Activated CD8-positive, alpha-beta memory T cell treated with anti-CD3 and anti-CD28 coated beads, Interleukin-2, amount 50 U/mL, for 1 hour (primary cell): ENCODE results near the gene NLGN2.
"Not testable (repeated sequence)": the region's sequence is repeated elsewhere in the genome, so short reads cannot be mapped to it uniquely, and the experiment has no call there.

Experiments used
- DNase-seq: peaks from one replicate; pipeline ENCODE4 v3.0.0-alpha.2; 2020; ENCODE audit errors: extremely low read depth

The NLGN2 gene

DNA sequence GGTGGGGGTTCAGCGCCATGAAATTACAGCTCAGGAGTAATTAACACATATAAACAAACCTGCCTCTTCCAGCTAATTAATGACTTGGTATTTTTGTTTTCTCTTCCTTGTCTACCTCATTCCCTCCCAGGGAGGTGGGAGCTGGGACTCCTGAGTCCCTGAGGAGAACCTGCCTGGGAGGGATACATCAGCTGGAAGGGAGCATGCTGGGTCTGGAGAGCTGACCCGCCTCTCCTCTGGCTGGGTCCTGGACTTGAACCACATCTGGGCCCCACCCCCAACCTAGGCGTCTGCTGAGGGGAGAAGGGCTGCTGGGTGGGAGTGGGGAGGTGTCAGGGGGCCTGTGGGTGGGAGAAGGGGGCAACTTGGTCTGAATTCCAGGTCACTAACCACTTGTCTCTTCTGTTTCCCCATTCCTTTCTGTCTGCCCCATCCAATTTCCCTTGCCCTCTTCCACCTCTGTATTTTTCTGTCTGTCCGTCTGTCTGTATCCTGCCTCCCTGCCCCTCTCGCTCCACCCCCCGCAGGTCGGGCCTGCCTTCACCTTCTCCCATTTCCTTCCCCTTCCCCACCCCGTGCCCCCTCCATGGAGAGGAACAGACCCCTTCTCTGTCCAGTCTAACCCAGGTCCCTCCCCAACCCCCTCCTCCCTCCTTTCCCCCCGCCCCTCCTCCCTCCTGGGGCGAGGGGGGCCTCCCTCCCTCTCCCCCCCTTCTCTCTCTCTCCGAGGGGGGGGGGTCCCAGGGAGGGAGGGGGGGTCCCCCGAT lies at the start of gene NLGN2:
NLGN2 (plus strand) TSS at position 361 of the 767 bp plus-strand sequence. CDS start 411 bp downstream, outside the sequence.
- DNase-seq, result no peak

DNA sequence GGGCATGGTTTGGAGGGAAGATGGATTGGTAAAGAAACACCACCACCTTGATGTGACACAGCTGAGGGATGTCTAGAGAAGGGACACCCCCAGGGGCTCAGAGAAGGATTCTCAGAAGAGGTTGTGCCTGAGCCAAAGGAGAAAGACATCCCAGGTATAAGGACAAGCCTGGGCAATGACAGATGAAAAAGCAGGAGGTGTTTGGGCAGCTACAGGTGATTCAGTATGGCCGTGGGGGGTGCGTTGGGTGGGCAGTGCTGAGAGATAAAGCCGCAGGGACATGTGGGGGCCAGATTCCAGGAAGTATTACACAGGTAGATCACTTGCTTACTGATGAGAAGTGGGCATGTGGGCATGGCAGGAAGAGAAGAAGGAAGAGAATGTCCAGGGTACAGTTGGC lies 45.7 kb upstream of the NLGN2 start:
- DNase-seq, result no peak

DNA sequence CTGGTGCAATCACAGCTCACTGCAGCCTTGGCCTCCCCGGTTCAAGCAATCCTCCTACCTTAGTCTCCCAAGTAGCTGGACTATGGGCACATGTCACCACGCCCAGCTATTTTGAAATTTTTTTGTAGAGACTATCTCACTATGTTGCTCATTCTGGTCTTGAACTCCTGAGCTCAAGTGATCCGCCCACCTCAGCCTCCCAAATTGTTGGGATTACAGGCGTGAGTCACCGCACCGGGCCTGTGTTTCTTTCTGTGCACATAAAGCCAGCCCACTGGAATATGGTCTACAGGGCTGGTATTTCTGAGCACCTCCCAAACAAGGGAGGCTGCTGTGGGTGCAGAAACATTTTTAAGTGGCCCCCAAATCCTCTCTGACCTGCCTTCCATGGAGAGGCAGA lies 44.3 kb upstream of the NLGN2 start:
- DNase-seq, result no peak

DNA sequence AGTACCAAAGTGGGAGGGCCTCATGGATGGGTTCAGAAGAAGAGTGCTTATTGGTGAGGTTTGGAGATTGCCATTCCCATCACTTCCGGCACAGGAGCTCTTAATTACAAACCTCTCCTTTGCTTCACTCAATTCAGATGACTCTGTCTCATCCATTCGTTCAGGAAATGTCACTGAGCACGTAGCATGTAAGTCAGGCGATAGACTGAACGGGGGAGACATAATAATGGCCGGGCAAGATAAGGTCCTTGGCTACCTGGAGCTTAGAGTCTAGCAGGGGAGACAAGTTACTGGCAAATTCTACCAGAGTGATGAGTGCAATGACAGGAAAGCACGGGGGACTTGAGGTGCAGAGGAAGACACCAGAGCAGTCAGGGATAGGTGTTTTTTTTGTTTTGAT lies 41.7 kb upstream of the NLGN2 start:
- not testable (repeated sequence) for DNase-seq

DNA sequence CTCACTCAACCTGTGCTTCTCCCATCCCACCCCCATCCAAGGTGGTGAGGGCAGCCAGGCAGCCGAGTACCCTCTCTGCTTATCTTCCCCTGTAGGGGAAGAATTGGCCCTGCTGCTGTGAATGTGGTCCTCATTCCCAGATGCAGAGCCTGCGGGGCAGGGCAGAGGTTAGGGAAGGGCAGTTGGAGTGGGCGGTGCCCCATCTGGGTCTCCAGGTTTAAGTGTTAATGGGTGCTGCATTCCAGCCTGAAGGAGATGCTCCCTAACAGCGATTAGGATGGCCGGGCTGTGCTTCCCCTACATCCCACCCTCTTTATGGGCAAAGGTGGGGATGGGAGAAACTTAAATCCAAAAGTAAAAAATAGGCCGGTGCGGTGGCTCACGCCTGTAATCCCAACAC lies 40.6 kb upstream of the NLGN2 start:
- DNase-seq, result no peak

DNA sequence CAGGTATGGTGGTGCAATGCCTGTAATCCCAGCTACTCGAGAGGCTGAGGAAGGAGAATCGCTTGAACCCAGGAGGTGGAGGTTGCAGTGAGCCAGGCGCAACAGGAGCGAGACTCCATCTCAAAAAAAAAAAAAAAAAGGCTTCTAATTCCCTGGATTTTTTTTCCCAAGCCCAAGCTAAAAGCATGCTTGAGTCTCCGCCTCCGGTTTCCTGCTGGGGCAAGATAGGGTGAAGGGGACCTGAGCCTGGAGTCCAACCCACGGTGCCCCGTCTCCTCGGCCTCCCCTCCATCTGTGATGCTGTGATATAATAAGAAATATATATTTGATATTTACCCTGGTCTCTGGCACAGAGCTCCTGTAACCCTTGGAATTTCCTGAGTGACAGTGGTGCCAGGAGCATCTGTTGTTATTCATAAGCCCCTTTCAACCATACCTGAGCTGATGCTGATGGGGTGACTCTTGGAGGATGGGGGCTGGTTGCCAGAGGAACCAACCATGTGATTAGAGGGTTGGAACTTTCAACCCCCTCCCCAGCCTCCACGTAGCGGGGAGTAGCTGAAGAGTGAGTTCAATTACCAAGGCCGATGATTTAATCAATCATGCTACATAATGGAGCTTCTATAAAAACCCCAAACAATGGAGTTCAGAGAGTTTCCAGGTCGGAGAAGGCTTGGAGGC lies 39.6 kb upstream of the NLGN2 start:
- no peak for DNase-seq

DNA sequence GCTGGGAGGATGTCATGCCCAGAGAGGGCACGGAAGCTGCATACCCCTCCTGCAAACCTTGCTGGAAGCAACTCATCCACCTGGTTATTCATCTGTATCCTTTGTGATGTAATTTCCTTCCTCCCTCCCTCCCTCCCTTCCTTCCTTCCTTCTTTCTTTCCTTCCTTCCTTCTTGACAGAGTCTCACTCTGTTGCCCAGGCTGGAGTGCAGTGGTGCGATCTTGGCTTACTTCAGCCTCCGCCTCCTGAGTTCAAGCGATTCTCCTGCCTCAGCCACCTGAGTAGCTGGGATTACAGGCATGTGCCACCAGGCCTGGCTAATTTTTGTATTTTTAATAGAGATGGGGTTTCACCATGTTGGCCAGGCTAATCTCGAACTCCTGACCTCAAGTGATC lies 39.0 kb upstream of the NLGN2 start:
- not testable (repeated sequence) for DNase-seq

DNA sequence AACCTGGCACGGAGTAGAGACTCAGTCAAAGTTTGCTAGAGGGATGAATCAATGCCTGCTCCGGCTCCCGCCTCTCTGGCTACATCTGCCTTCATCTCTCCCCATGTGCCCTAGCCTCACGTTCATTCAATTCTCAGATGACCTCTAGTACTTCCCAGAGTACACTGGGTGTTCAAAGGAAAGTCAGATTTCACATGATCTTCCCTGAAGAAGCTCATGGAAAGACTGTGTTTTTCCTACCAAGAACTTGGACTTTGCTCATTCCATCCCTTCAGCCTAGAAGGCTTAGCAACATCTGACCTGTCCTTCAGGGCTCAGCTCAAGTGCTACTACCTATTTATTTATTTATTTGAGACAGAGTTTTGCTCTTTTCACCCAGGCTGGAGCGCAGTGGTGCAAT lies 37.8 kb upstream of the NLGN2 start:
- no peak for DNase-seq

DNA sequence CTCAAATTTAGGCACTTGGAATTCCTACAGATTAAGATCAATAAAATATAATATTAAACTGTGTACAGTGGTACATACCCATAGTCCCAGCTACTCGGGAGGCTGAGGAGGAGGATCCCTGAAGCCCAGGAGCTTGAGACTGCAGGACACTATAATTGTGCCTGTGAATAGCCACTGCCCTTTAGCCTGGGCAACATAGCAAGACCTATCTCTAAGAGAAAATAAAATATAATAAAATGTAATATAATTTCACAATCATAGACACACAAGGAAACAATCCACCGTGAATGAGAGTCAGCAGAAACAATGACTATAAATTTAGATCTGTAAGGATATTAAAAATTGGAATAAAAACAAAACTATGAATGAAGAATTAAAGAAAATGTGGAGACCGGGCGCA lies 36.8 kb upstream of the NLGN2 start:
- DNase-seq, result no peak

DNA sequence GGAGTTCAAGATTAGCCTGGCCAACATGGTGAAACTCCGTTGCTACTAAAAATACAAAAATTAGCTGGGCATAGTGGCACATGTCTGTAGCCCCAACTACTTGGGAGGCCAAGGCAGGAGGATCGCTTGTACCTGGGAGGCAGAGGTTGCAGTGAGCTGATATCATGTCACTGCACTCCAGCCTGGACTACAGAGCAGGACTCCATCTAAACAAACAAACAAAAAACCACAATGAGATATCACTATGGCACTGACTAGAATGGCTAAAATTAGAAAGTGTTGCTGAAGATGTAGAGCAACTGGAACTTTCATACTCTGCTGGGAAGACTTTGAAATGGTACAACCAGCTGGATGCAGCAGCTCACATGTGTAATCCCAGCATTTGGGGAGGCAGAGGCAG lies 33.3 kb upstream of the NLGN2 start:
- DNase-seq, result no peak

DNA sequence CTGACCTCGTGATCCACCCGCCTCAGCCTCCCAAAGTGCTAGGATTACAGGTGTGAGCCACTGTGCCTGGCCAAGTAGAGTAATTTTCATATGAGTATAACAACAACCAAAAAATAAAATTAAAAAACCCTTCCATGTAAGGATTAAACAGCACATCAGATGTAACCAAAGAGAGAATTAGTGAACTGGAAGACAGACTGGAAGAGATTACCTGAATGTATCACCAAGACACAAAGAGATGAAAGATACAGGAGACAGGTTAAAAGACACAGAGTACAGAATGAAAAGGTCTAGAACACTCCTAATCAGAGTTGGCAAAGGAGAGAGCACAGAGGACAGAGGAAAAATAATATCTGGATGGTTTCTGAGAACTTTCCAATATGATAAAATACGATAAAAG lies 28.5 kb upstream of the NLGN2 start:
- no peak for DNase-seq

DNA sequence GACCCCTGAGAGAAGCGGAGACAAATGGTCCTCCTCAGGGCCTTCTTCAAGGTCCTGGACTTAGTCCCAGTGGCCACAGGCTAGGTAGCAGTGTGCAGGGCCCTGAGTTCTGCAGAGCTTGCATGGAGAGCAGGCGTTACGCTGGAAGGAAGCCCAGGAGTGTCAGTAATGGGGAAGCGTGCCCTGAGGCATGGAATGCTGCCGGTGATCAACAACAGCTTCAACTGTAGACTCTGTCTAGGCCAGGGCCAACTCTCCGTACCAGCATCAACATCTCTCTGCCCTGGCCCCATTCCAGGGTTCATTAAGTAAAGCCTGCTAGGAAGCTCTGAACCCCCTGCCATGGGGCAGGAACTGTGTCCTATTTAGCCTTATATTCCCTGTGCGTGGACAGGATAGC lies 27.3 kb upstream of the NLGN2 start:
- no peak for DNase-seq

DNA sequence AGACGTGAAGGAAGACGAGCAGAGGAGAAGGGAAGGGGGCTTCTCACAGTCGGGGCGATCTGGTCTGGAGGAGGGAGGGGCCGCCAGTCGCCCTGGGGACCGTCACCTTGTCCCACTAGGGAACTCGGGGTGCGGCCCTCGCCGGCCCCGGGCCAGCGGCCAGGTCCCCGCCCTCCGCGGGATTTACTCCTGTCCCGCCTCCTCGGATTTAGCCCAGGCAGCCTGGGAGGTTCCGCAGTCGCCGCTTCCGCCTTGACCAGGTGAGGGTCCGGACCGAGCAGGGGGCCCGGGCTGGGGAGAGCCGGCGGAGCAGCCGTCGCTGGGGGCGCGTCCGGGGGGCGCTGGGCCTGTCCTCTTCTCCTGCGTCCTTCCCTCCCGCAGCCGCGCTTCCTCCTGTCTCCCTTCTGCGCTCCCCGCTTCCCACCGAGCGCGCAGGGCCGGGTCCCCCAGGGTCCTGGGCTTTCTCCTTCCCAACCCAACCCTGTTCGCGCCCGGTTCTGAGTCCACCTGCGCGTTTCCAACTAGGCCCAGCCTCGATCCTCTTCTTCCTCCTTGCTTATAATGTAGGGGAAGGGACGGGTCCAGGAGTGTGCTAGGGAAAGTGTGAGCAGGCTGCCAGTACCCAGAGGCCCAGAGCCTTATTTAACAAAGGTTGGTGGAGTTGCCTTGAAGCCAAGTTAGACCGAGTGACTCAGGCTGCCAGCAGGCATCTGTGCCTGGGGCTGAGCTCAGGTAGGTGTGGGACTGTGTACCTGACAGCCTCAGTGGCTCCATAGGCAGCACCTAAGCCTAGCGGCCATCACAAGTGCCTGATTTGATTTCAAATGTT lies 26.6 kb upstream of the NLGN2 start, which contains the start of gene TNK1:
TNK1 (plus strand) TSS at position 235 of the 829 bp plus-strand sequence. CDS start 1,838 bp downstream, outside the sequence.
- no peak for DNase-seq

DNA sequence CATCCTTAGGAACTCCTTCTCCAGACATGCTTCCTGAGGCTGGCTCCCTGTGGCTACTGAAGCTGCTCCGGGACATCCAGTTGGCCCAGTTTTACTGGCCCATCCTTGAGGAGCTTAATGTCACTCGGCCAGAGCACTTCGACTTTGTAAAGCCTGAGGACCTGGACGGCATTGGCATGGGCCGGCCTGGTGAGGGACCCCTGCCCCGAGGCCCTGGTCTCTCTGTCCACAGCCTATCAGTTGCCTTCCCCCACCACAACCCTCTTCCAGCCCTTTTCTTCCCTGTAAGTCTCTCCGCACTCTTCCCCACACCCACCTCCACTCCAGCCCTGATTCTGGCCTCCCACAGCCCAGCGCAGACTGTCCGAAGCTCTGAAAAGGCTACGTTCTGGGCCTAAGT lies 24.7 kb upstream of the NLGN2 start:
- no peak for DNase-seq

DNA sequence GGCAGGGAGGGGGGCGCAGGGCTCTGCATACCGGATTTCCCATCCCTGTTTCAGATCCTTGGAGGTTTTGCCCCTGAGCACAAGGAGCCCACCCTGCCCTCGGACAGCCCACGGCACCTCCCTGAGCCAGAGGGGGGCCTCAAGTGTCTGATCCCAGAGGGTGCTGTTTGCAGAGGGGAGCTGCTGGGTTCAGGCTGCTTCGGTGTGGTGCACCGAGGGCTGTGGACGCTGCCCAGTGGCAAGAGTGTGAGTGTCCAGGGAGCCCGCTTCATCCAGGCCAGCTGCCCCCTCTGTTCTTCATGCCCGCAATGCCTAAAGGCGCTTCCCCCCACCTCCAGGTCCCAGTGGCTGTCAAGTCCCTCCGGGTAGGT lies 24.3 kb upstream of the NLGN2 start:
- no peak for DNase-seq

DNA sequence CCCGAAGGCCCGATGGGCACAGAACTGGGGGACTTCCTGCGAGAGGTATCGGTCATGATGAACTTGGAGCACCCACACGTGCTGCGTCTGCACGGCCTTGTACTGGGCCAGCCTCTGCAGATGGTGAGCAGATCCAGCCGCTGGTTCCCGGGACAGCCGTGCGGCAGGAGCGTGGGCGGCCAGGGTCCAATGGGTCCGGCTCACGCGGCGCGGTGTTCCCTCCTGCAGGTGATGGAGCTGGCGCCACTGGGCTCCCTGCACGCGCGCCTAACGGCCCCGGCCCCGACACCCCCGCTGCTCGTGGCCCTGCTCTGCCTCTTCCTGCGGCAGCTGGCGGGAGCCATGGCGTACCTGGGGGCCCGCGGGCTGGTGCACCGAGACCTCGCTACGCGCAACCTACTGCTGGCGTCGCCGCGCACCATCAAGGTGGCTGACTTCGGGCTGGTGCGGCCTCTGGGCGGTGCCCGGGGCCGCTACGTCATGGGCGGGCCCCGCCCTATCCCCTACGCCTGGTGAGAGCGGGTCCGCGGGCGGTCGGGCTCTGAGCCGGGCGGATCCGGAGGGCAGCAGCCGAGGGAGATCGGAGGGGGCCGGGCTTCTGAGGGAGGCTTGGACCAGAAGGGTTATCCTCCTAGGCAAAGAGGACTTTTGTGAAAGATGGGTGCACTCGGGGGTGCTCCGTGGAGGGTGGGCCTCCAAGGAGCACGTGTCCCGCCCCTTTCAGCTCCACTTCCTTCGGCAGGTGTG lies 23.7 kb upstream of the NLGN2 start:
- no peak for DNase-seq

DNA sequence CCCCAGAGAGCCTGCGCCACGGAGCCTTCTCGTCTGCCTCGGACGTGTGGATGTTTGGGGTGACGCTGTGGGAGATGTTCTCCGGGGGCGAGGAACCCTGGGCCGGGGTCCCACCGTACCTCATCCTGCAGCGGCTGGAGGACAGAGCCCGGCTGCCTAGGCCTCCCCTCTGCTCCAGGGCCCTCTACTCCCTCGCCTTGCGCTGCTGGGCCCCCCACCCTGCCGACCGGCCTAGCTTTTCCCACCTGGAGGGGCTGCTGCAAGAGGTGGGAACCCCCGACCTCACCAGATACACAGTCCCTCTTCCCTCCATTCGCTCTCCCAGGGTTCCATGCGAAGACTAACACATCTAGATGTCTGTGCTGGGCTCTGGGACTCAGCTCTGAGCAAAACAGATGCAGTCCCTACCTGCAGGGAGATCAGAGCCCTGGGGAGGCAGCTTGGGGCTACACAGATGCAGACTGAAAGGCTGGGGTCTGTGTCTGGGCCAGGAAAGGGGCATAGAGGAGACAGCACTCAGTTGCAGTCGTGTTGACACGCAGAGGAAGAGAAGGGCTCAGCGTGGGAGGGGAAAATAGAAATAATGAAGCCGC lies 23.1 kb upstream of the NLGN2 start:
- DNase-seq, result no peak

DNA sequence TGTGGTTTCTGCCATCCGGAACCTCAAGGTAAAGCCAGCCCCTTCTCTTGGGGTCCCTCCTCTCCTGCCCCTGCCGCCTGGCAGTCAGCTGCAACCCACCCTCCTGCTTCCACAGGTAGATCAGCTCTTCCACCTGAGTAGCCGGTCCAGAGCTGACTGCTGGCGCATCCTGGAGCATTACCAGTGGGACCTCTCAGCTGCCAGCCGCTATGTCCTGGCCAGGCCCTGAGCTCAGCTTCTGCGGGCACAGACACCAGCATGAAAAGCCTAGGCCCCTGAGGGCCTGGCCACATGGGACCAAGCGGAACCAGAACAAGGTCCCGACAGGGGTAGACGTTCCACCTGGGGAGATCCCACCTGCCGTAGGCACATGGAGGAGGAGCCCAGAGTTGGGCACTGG lies 18.8 kb upstream of the NLGN2 start:
- no peak for DNase-seq

DNA sequence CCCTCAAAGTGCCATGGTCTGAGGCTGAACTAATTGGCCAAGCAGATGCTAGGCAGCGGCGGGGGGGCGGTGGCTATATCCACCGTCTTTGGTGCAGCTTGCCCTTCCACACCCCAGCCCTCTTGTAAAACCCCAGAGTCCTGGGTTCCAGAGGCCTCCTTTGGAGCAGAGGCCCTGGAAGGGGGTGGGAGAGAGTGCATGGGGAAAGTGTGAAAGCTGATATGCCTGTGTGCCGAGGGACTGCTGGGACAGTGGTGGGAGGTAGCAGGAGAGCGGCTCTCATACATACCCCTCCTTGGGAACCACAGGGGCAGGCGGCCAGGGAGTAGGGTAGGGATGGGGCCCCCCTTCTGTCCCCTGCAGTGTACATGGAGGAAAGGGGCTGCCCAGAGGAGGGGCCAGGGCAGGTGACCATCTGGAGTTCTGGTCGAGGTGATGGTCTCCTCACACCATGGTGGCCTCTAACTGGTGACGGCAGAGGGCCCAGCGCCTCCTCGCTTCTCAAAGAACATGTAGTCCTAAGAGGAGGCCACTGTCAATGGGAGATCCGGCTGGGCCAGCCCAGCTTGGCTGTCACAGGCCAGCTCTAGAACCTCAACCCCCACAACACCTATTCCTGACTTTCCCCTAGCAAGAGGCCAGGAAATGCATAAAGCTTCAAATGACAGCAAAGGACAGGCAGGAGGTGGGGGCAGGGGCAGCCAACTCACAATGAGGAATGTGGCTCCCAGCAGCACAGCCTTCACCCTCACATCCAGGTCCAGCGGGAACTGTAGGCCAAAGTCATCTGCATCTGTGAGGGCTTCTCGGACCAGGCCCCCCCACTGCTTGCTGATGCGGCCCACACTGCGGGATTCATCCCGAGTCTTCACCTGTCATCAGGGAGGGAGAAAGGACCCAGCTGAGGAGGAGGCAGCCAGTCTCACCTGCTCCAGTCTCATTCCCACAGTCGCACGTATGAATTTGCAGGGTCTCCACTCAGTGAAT lies 17.4 kb upstream of the NLGN2 start:
- no peak for DNase-seq

DNA sequence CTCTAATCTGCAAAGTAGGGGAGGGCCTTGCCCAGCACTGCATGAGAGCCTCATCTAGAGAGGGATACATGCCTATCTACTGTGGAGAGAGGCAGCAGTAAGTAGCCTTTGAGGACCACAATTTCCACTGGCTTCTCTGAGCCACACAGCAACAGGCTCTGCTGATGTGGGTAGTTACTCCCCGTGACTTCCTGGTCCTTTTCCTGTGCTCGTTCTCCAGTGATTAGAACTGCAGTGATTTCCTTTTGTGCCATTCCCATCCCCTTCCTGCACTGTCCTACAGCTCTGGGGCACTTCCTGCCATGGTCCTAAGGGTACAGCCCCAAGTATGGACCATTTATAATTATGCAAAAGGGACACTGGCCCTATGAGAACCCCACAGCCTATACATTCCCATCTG lies 16.3 kb upstream of the NLGN2 start:
- no peak for DNase-seq
